NOMO-1 treated with DMSO at 0.1 percent for 48 hours (cell line): ENCODE results near the gene ENDOD1.

Experiments
- DNase-seq: peaks from one replicate; lab custom pipeline; 2025; ENCODE audit not compliant: unreplicated experiment; lab: John Stamatoyannopoulos, UW

Gene ENDOD1

DNA sequence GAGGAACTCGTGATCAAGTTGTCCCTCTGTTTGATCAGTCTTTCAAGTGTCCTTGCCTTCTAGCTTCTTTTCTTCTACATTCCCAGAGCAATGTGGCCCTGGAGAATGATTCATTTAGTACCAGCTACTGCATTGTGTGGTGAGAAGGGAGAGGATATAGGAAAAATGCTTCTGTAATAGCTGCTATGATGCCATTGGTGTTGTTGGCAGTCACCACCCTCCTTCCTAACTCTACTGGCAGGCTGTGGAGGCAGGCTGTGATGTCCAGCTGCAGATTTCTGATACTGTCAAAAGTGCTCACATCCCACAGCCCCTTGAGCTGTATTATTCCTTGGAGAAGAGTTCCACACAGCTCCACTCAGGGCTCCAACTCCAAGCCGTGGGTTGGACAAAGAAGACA is 52.8 kb downstream of the ENDOD1 start:
- no peak for DNase-seq

DNA sequence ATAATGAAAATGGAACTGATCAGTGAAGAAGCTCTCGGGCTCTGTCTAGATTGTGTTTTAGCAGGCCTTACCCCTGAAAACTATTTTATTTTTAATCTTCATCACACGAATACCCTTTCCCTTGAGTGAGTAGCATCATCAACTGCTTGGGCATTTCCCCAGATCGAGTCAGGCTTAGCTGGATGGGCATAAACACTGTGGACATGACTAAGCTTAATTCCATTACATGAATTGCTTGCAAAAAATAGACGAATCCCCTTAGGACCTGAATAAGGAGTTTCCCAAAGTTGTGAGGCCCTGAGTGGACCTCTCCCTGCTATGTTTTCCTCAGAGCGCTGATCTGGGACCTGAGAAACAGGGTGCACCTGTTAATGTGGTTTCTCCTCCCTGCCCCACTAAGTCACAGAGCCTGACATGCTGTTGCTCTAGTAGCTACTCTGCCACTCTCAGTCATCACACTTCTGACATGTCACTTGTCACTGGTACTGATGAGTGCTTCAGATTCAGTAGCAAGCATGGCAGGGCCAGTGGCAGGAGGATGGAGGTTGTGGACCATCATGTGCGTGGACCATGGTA is 53.5 kb downstream of the ENDOD1 start:
- no peak for DNase-seq

DNA sequence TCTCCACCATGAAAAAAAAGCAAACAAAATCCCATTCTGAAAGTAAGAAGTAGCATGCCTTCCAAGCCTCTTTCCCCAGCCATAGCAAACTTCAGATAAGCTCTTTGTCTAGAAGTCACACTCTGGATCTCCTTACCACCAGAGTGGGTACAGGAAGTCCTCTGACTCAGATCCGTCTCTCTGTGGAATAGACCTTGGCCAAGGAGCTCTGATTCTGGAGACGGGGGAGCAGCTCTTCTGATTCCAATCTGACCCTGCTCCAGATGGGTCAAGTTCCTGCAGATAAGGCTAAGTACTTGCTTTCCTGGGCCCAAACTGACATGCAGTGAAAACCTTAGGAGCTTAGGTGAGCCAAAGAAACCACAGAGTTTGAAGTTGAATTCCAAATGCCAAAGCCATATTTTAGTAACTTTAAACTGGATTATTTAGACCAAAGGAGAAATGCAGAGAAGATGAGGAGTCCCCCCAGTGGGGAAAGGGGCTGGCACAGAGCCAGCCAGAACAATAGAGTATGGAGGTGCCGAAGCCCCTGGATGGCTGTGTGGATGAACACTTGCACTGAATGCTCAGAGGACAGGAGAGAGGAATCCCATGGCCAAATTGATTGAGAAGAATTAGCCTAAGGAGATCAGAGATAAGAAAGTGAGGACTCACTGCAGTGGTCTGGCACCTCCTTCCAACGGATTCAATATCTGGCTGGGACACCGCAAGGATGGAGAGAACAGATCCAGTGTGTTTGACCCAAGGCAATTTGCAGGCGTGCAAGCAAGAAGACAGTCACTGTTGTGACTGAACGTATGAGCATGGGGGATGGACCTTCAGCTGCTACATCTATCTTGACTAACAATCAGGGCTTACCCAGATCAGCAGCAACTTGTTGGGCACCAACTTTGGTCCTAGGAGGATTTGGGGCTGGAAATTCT is 54.9 kb downstream of the ENDOD1 start:
- no peak for DNase-seq

DNA sequence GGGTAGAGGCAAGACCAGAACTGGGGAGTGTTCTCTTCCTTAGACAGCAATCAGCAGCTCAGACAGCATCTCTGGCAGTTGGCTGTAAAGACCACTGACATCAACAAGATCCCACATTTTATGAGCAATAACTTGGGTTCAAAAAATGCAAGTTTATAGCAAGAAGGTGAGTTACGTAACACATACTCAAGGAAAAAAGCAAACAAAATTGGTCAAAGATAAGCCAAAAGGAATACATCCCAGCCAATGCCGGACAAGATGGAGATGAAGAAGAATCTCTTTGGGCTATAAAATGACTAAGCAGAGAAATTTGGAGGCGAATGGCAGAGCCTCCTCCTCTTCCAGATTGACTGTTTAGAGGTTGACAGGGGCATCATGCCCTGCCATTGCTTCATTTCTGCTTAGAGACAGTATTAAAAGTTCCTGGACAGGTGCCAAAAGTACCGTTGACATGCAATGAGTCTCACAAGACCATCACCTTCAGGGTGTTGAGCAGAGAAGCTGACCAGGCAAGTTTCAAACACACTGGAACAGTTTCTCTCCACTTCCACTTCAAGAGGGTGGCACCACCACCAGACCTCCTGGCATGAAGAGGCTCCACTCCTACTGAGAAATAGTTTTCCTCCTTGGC is 55.9 kb downstream of the ENDOD1 start:
- no peak for DNase-seq

DNA sequence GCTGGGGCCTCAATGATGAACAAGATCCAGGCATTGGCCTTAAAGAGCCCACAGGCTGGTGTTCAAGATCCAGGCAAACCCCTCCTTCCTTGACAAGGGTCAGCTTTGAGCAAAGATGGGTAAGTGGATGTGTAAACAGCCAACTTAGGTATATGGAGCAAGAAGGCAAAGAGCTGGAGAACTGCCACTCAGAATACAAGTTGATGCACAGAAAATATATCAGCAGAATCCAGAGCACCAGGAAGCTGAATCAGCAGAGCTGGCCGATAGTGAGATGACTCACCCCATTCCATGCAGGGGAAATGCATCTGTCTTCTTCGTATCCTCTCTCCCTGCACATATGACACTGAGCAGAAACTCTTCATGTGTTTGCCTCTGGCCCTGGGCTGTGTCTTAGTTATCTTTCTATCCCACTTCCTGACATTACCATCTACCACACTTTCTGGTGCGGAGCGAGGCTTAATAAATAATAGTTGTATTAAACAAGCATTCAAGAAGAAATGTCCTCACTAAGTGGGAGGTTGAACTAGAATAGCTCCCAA is 57.8 kb downstream of the ENDOD1 start:
- no peak for DNase-seq

DNA sequence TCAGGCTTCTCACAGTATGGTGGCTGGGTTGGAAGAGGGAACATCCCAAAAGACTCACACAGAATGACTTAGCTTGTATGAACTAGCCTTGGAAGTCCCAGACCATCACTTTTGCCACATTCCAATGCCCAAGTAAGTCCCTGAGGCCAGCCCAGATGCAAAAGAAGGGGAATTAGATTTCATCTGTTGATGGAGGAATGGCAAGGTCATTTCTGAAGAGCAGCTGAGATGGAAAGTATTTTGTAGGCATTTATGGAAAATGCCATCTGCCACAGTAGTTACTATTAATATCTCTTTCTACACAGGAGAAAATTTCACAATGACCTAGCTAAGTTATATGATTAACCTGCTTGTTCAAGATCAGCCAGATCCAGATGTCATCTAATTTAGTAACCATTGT is 58.8 kb downstream of the ENDOD1 start:
- DNase-seq: no peak

DNA sequence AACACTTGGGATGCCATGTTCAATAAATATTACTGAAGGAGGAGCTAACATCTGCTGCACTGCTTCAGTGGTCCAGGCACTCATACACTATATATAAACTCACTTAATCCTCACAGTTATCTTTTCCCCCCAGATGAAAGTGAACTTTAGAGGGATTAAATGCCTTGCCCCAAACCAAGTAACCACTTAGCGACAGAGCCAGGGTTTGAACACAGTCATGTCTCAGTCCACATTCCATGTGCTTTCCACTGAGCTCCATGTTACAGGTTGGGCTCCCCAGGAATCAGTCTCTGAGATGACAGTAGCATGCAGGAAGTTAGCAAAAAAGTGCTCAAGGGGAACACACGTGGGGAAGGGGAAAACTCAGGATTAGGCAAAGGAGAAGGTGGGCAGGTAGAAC is 59.3 kb downstream of the ENDOD1 start:
- no peak for DNase-seq

DNA sequence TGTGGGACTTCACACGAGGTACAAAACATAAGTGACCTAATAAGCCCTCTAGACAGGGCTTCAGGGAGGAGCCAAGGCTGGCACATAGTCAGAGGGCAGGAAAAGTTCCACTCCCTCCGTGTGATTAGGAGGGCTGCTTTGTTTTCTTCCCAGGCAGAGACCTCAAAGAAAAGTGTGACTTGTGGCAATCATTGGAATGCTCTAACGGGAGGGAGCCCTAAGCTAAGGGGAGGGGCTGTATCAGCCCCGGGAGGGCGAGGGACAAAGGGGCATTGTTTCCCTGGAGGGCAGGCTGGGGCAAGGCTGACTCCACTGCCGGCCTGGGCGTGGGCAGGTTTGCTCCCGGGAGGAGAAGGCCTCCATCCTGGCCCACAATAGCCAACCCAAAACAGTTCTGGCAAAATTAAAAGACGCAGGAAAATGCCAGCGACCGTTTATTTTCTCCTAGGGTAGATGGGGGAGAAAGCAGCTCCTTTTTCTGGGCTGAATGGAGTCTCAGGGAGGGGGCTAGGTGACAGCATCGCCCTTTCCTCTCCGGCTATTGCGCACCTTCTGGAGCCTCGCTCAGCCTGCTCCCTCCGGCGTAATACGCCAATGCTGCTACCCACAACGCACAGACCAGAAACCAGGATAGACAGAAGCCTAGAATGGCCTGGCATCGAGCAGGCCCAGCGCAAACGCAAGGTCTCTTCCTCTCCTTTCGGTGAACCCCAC is 60.2 kb downstream of the ENDOD1 start:
- no peak for DNase-seq

DNA sequence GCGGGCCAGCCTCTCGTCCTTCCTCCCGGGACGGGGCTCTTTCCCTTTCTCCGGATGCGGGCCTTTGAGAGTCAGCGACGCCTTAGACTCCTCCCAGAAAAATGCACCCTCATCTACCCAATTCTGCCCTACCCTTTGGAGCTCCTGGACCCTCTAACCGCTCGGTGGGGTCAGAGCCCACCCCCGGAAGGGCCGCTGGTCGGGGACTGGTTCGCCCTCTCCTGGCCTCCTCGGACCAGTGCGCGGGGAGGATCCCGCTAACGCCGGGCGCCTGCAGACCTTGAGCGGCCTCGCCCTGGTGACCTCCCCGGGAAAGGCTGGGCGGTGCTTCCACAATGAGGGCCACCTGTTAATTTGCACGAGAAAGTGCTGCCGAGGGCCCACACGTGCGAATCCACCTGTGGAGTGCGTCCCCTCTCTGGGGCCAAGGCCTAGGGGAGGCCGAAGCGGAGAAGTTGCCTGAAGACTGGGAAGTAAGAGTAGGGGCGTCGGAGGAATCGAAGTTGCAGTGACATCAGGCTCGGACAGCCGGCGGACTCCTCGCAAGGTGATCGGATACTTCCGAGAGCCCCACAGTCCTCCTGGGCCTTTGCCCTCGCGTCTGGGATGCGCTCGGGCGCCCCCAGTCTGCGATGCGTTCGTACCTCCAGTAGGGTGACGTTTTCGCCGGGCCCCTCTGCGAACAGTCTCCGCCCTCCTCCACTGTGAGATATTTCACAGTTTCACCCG is 61.5 kb downstream of the ENDOD1 start:
- DNase-seq: peak; percentile 93

DNA sequence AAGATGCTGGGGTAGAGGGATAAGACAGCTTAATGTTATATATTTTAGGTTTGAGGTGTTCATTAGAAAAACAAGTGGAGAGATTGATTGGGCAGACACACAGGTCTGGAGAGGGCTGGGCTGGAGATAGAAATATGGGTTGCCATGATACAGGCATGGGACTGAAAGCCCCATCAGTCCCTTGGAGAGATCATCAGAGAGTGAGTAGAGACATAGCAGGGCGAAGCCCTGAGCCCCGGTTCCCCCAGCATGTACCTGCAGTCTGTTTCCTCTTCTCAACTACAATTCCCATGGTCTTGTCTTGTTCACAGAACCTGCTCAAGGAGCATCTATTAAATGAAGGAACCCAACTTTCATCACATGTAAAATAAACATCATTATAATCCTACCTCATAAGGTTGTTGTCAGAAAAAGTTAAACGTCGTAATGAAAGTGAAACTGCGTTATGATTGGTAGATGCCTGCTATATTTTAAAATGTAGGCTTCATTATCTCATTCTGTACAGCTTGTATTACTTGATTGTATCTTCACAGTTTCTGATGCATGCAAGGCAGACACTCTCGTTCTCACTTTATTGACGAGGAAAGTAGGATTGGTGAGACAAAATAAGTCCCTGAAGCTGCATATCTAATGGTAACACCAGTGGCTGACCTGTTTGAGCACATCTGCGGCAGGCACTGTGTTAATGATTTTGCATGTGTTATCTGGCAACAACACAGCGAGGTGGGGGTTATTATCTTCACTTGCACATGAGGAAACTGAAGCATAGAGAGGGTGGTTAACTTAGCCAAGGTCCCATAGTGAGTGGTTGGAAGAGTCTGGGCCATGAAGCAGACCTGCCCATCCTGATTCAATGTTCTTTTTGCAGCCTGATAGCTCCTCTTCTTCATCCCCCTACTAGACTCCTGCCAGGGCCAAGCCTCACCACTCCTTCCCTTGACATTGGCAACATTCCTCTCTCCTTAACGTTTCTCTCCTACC is 63.5 kb downstream of the ENDOD1 start:
- DNase-seq: no peak

DNA sequence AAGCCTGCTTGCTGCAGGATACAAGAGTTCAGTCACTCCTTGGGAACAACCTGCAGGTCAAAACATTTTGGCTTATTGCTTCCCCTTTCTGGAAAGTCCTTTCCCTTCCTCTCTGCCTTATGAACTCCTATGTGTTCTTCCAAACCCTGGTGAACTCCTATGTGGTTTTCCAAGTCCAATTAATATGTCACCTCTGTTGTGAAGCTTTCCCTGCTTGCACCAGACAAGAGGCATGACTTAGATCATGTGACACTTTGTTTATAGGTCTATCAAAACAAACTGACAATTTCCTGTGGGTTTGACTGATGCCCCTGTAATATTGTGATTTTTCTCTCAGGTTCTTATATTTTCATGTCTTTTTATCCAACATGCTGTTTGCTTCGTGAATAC is 64.2 kb downstream of the ENDOD1 start:
- DNase-seq: no peak

DNA sequence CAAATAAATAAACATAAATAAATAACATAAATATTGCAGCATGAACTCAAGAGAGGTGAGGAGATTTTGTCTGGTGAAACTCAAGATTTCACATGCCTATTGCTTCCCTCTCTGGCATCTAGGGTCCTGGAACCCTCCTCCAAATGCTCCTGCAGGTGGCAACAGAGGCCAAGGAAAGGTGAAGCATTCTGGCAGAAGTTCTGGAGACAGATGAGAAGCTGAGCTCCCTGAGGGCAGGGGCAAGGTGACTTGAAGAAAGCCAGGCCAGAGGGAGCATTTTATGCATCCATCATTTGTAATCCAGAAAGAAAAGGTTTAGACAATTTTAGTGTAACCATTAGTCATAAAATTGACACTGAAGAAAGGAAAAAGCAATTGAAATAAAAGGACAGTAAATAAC is 64.9 kb downstream of the ENDOD1 start:
- peak; percentile 52 for DNase-seq

DNA sequence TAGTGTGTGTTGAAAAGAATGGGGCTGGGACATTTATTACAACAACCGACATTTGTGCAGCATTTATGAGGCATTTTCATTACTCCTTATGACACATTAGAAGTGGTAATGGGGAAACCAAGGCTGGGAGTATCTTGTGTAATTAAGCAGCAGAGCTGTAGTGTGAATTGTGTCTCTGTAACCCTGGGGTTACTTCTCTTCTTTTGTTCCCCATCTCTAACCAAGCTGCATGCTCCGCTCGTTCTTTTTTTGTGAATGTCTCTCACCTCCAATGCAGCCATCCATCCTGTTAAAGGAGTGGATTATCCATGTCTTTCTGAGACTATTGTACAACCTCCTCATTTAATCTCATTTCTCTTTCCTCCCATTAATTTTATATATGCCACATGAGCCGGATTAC is 65.7 kb downstream of the ENDOD1 start:
- no peak for DNase-seq

DNA sequence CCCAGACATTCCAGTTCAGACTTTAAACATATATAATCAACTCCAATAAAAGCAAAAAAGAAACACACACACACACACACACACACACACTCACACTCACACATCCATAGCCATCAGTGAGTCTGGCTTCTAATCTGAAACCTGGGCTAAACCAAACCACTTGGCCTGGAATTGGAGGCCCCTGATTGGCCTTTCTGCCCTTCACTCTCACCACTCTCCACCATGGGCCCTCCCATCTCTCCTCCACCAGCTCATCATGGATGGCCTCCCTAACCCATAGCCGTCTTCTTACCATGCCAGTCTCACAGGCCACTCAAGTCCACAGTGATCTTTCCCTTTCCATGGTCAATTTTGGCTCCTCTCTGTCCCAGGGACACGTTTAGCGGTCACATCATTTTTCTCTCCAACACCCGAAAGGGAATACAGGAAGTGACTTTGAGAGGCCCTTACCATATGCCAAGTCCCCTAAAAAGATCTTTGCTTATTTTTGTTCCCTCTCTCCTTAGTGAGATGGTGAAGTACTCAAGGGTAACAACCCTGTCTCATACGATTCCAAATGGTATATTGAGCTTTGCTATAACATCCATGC is 66.6 kb downstream of the ENDOD1 start:
- DNase-seq: no peak

DNA sequence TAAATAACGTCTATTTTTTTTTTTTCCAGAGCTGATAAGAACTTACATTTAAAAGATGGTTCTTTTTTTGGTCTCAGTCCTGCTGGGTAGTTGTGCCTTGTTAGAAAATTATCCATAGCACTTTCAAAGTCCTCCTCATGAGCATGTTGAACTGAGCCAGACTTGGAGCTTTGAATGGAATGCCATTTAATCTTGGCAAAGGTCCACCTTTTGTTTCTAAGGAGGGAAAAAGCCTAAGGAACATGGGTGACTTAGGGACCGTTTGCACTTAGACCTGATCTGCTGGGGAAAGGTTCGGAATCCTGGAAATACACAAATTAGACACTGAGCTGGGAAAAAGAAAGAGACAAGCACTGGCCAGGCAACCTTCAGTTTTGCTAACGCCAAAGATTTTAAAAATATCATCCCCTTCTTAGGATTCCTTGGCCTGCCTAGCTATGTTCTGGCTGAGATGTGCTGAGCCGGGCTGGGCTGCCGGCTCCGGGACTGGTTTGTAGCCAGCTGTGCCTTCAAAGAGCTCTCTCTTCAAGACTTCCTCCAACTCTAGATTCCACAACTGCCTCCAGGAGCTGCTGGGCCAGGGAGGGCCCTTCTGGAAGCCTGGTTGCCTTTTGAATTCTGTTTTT is 67.4 kb downstream of the ENDOD1 start:
- no peak for DNase-seq

DNA sequence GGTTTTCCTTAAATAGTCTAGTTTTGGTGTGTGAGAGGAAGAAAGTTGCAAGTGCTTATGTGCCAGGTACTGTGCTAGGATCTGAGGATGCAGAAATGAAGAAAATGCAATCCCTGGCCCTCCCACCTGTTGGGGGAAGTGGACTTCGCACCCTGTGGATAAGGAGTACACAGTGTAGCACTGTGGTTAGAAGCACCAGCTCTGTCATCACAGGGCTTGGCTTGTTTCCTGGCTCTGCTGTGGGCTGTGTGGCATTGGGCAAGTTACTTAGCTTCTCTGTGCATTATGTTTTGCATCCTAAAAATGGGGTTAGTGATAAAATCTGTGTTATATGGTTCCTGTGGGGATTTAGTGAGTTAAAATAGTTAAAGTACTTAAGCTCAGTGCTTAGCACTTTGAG is 68.2 kb downstream of the ENDOD1 start:
- no peak for DNase-seq

DNA sequence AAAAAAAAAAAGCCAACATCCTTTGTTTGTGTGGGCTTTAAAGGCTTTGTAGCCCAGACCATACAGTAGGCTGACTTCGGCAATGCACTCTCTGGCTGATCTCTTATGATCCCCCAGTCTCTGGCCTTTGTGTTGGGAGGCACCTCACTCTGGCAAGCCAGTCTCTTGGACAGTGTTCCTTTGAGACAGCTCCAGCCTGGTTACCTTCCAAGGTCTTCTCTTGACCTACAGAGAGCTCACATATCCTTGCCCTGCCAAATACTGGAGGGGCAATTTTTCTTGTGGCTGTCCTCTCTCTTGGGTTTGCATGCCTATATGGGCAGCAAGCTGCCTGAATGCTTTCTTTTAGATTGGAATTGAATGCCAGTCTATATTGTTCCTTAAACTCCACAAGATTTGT is 71.6 kb downstream of the ENDOD1 start:
- no peak for DNase-seq

DNA sequence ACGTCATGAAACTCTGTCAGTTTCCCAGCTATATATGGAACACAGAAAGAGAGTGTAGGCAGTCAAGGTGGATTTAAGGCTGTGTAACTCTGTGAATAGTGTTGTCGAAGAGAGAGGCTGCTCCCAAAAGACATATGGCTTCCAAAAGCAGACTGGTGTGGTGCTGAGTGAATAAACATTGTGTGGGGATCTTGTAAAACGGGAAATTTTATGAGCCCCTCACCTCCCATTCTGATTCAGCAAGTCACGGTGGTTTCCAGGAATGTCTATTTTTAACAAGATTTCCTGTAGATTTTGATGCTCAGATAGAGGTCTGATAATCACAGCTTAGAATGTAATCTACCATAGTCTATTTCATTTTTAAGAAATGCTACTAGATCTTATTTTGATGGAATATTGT is 73.5 kb downstream of the ENDOD1 start:
- DNase-seq: no peak

DNA sequence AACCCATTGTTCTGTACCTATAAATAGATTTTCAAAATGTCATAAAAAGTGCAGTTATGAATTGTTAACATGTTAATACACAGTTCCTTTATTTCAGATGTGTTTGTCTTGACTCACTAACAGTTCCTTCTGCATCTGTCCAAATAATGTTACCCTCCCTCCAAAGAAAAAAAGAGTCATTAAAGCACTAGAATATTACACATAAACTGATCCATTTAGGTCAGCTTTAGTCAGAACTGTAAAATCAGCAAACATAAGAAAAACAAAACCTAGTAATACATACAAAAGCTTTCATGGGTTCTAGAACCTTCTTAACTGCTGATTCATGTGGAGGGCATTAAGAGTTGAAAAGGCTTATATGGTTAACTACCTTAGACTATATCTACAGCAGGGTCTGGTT is 76.0 kb downstream of the ENDOD1 start:
- DNase-seq: no peak
